UCSD-AML1 (cell line): ENCODE results near the gene CACNB3.
A peak's percentile ranks its signal among the peaks of the same experiment; 100 is the strongest.
"Not testable (repeated sequence)": the region's sequence is repeated elsewhere in the genome, so short reads cannot be mapped to it uniquely, and the experiment has no call there.

ENCODE experiments used
- DNase-seq: peaks from one replicate; lab custom pipeline; 2025; ENCODE audit not compliant: unreplicated experiment; lab: John Stamatoyannopoulos, UW

CACNB3 gene

DNA sequence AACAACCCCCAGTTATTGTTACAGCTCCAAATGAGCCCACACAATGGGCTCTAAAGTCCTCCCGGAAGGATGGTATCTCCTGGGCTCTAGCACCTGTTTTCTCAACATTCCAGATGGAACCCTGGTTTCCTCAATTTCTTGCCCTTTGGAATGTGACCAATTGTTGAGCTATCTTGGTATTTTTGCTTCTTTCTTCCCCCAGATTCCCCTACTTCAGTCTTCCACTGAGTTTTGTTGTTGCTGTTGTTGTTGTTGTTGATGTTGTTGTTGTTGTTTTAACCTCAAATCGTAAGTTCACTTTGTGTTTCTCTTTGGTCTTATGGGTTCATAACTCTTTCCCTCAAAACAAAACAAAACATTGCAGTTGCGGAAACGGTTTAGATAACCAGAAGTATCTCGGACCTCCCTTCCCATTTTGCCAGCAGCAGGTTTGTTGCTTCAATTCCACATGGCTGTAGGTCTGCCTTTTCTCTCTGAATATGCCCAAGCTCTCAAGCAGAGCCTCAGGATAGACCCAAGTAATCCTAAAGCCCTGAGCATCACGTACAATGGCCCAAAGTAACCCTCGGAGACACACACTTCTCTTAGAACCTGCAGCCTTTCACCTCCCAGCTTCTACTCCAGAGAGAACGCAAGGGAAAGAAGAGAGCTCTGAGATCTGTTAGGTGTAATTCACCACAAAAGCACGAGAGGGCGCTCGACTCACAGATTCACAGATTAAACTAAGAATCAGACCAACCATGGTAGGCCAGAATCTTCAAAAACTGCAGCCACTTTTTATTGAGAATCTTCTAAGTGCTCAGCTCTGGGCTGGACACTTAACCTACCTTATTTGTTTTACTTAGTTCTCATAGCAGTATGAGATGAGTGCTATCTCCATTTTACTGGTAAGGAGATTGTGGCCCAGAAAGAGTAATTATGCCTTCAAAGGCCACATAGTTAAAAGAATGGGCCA lies 34.7 kb downstream of the CACNB3 start:
- peak; percentile 70 for DNase-seq

- no peak for DNase-seq
Measured at GRCh38 chr12:48854488-48854887, 36.2 kb downstream of the CACNB3 start.

GRCh38 chr12:48854932-48855331 lies 36.6 kb downstream of the CACNB3 start:
- DNase-seq: not testable (repeated sequence)

DNA sequence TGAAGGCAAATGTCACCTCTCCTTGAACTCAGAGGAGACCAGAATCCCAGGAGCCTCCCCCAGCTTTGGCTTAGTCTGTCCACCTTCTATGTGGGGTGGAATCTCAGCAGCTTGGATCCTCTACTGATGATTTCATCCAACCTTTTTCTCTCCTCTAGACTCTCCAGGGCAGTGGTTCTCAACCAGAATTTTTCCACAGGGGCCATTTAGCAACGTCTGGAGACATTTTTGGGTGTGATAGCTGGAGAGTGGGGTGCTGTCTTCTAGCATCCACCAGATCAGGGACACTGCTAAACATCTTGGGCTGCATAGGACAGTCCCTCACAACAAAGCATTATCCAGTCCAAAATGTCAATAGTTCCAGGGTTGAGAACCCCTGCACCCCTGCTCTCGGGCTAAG lies 38.1 kb downstream of the CACNB3 start:
- no peak for DNase-seq

DNA sequence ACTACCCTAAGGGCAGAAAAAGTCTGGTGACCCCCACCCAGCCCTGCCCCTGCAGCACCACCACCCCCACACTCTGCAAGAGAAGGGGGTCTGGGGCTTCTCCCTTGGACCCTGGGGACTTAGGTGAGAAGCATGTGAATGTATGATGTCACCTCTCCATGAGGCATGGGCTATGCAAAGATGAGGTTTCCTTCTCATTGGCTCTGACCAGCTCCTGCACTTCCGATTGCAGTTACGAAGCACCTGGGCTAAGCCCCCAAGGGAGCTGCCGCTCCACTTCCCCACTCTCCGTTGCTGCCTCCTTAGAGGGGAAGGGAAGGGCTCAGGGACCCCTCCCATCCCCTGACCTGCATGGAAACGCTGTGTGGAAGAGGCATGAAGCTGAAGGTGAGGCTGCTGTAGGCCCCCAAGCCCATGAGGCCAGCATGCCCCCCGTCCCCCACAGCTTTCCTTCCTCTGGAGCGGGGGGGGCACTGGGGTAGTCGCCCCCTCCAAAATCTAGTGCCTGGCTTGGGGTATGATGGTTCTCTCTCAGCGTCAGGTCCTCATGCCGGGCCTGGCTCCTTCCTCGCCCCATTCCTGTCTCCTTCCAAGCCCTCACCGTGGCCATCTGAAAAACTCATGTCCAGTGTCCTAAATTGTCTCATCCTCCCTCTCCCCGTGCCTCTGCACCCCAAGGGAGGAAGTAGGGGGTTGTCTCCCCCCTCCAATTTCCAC lies 39.1 kb downstream of the CACNB3 start:
- no peak for DNase-seq

GRCh38 chr12:48858043-48858442 lies 39.7 kb downstream of the CACNB3 start:
- no peak for DNase-seq

DNA sequence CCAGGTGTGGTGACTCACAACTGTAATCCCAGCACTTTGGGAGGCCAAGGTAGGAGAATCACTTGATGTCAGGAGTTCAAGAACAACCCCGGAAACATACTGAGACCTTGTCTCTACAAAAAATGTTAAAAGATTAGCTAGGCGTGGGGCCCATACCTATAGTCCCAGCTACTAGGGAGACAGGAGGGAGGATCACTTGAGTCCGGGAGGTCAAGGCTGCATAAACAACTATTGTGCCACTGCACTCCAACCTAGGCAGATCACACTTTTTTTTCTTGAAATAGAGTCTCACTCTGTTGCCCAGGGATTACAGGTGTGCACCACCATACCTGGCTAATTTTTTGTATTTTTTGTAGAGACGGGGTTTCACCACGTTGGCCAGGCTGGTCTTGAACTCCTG lies 41.3 kb downstream of the CACNB3 start:
- DNase-seq: no peak

- DNase-seq: not testable (repeated sequence)
Measured at GRCh38 chr12:48860236-48860635, 41.9 kb downstream of the CACNB3 start.

- no peak for DNase-seq
Measured at GRCh38 chr12:48861111-48861510, 42.8 kb downstream of the CACNB3 start.

GRCh38 chr12:48862760-48863159 lies 44.5 kb downstream of the CACNB3 start:
- DNase-seq: no peak

DNA sequence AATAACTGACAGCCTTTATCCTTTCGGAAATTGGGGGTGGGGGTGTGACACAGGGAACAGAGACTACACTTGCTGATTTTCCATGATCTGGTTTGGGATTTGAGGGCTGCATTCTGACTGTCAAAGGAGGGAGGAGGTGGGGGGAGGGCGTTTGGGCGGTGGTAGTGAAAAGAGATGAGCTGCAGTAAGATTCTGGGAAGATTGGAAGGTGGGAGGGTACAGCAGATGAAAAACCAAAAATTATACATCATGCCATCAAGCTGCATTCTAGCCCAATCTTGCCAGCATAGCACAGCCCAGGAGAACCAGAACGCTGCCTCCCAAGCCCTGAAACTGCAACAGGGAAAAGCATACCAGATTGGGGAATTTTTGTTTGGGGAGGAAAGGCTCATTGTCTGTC lies 45.0 kb downstream of the CACNB3 start:
- DNase-seq: no peak

GRCh38 chr12:48865281-48866051 lies 47.2 kb downstream of the CACNB3 start, which contains the start of gene RND1:
Gene RND1, minus strand, starts transcription at chr12:48865870. Its CDS starts 103 bp downstream, at chr12:48865767.
- DNase-seq: peak; percentile 79

GRCh38 chr12:48866052-48866711 lies 47.9 kb downstream of the CACNB3 start:
- DNase-seq: no peak

DNA sequence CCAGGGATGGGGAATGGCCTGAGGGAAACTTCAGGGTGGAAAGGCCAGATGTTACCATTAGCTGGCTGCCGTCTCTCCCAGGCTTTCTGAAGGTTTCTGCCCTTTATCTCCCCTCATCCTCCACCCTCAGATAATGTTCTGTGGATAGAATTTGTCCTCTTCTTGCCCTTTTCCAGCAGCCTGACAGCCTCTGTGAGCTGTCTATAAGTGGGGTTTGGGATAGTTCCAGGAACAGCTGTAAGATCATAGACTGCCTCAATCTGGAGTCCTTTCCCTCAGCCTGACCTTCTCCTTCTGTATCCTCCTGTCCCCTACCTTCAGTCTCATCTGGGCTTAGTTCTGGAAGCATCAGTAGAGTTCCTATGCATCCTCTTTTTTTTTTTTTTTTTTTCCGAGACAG lies 50.2 kb downstream of the CACNB3 start:
- DNase-seq: no peak

- DNase-seq: no peak
Measured at GRCh38 chr12:48869191-48869590, 50.9 kb downstream of the CACNB3 start.

- DNase-seq: no peak
Measured at GRCh38 chr12:48873096-48873495, 54.8 kb downstream of the CACNB3 start.

DNA sequence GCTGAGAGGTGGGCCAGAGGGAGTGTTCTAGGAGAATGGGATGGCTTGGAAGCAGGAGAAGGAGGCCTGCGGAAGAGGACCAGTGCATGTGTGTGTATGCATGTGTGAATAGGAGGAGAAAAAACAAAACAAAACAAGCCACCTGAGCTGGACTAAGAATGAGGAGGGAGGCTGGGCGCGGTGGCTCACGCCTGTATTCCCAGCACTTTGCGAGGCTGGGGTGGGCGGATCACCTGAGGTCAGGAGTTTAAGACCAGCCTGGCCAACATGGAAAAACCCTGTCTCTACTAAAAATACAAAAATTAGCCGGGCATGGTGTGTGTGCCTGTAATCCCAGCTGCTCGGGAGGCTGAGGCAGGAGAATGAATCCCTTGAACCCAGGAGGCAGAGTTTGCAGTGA lies 55.2 kb downstream of the CACNB3 start:
- DNase-seq: not testable (repeated sequence)

DNA sequence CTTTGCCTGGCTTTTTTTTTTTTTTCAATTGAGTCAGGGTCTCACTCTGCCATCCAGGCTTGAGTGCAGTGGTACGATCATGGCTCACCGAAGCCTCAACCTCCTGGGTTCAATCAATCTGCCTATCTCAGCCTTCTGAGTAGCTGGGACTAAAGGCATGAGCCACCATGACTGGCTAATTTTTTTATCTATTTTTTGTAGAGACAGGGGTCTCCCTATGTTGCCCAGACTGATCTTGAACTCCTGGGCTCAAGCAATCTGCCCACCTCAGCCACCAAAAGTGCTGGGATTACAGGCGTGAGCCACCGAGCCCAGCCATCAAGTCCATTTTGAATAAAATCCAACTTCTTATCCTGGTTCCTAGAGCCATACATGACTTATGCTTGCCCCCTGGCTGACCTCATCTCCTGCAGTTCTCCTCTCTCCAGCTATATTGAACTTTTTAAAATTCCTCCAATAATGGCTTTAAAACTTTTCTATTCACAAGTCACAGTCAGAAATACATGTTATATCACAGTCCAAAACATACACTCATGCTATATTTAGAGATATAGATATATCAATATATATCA lies 57.7 kb downstream of the CACNB3 start:
- no peak for DNase-seq
